ENCODE measurements around the gene PATJ.
"Not testable (repeated sequence)": the region's sequence is repeated elsewhere in the genome, so short reads cannot be mapped to it uniquely, and the experiment has no call there.

Gene PATJ, protein sequence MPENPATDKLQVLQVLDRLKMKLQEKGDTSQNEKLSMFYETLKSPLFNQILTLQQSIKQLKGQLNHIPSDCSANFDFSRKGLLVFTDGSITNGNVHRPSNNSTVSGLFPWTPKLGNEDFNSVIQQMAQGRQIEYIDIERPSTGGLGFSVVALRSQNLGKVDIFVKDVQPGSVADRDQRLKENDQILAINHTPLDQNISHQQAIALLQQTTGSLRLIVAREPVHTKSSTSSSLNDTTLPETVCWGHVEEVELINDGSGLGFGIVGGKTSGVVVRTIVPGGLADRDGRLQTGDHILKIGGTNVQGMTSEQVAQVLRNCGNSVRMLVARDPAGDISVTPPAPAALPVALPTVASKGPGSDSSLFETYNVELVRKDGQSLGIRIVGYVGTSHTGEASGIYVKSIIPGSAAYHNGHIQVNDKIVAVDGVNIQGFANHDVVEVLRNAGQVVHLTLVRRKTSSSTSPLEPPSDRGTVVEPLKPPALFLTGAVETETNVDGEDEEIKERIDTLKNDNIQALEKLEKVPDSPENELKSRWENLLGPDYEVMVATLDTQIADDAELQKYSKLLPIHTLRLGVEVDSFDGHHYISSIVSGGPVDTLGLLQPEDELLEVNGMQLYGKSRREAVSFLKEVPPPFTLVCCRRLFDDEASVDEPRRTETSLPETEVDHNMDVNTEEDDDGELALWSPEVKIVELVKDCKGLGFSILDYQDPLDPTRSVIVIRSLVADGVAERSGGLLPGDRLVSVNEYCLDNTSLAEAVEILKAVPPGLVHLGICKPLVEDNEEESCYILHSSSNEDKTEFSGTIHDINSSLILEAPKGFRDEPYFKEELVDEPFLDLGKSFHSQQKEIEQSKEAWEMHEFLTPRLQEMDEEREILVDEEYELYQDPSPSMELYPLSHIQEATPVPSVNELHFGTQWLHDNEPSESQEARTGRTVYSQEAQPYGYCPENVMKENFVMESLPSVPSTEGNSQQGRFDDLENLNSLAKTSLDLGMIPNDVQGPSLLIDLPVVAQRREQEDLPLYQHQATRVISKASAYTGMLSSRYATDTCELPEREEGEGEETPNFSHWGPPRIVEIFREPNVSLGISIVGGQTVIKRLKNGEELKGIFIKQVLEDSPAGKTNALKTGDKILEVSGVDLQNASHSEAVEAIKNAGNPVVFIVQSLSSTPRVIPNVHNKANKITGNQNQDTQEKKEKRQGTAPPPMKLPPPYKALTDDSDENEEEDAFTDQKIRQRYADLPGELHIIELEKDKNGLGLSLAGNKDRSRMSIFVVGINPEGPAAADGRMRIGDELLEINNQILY (N-terminal part only)

DNA sequence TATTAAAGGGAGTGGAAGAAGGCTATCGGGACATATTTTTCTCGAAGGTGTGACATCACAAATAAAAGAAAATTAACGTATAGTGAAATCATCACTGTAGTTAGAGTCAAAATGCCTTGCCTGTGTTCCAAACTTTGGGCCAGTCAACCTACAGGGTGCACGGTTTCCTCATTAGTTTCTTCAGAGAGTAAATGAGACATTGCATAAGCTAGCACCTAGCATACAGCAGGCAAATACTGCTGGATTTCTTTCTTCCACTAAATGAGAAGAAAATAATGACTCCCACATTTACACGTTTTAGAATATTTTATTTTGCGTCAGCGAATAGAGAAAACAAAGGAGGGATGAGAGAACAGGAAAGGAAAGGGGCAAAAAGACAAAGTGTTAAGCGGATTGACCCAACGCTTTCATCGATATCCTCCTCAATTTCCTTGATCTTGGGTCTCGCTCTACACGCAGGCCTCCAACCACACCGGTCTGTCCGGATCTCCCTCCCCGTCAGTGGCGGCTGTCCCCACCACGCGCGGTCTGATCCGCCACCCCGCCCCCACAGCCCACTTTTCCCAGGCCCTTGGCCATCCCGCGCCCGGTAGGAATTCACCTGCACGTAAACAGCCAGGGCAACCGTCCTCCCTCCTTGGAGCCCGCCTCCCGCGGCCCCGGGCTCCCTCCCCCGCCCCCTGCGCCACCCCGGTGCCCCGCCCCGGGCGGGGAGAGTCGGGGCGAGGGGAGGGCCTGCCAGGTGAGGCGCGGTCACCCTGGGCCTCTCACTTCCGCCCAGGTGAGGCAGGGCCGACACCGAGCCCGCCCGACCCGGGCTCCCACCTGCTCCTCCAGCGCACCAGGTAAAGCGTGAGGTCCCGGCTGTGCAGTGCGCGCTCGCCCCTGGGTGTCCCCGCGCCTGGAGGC is at the start of gene PATJ:
Gene PATJ (plus strand): TSS at position 770 of the 909 bp plus-strand sequence. CDS start 20,413 bp downstream, outside the sequence.
- DNase-seq = peak; percentile 54

DNA sequence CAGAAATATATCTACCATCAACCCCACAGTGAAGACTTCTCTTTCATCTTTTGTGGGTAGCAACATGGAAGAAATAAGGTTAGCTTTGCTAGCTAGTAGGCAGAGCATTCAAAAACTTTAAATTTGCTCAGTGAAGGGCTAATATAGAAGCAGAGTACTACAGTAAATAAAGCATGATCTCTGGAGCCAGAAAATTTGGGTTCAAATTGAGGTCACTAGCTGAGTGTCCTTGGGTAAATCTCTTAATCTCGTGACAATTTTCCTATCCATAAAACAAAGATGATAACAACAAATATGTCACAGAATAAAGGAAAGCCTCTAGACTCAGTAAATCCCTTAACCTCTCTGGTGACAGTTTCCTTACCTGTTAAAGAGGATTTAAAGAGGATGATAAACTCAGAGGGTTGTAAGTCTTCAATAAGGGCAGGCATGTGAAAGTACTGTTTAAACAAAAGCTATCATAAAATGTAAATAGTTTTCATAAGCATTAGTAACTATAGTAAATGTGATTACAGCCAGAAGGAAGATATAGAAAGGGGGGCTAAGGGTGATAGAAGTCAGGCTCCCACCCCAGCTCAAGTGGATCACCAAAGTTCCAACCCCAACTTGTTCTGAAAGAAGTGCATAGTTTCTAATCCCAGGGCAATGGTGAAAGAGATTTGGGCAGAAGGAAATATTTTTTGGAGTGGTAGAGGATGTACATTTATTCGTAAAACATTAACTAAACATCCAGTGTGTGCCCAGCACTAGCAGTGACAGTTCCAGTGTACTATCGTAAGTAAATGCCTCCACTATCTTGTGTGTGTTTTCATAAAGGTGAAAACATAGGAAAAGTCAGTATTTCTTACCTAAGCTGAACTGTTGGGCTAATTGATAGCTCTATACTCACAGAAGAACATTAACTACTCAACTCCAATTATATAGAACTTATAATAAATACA is 42.1 kb upstream of the PATJ start:
- peak; percentile 27 for DNase-seq

DNA sequence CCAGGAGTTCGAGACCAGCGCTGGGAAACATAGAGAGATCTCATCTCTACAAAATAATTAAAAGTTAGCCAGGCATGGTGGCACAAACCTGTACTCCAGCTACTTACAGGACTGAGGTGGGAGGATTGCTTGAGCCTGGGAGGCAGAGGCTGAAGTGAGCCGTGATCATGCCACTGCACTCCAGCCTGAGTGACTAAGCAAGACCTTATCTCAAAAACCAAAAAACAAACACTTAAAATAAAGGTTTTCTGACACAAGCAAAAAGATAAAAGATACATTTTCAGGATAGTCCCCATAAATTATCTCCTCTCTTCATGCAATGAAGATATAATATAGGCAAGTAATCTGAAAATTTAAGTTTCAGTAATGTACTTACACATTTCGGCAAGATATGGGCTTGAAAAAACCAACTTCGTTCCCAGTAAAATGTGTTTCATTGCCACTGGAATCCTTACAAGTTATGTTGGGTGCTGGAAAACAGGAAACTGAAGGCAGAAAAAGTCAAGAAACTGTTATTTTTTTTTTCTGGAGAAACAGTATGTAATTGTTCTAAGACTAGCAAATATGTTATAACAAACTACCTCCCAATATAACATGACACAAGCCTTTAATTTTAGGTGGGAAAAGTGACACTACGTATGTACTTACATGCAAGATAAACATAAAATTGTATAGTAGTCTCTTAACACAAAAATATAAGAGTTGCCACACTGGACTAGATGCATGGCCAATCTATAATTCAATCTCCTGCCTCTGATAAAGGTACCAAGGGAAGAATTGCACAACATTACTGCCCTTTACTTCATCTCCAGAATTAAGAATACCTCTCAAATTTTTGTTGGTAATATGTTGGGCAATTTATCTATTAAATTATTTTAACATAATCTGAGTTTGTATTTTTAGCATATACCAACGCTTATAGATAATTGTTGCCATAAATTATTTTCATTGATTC is 33.0 kb upstream of the PATJ start:
- no peak for DNase-seq

DNA sequence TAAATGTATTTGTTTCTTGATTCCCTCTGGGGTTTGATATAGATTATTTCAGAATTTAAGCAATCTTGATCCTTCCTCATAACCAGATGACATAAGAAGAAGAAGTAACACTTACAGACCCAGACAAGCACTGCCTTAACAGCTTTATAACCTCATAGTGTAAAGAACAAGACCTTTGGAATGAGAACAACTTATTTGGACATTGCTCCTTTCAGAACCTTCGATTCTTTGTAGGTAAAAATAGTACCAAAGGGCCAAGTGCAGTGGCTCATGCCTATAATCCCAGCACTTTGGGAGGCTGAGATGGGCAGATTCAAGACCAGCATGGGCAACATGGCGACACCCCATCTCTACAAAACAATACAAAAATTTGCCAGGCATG is 32.4 kb upstream of the PATJ start:
- DNase-seq = no peak

DNA sequence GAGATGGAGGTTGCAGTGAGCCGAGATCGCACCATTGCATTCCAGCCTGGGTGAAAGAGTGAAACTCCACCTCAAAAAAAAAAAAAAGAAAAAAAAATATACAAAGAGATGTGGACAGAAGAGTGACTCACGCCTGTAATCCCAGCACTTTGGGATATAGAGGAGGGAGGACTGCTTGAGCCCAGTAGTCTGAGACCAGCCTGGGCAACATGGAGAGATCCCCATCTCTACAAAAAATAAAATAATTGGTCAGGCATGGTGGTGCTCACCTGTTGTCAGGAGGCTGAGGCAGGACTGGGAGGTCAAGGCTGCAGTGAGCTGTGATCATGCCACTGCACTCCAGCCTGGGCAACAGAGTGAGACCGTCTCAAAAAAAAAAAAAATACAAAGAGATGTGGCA is 31.0 kb upstream of the PATJ start:
- DNase-seq = not testable (repeated sequence)

DNA sequence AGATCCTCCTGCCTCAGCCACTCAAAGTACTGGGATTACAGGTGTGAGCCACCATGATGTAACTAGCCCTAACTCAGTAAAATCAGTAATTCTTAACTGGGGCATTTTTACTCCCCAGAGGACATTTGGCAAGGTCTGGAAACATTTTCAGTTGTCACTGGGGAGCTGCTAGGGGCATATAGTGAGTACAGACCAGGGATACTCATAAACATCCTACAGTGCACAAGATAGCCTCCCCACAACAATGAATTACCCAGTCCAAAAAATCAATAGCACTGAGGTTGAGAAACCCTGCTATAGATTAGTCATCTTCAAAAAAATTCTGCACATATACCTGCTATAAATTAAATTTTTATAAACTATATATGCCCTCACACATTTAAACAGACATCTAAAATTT is 30.3 kb upstream of the PATJ start:
- no peak for DNase-seq

DNA sequence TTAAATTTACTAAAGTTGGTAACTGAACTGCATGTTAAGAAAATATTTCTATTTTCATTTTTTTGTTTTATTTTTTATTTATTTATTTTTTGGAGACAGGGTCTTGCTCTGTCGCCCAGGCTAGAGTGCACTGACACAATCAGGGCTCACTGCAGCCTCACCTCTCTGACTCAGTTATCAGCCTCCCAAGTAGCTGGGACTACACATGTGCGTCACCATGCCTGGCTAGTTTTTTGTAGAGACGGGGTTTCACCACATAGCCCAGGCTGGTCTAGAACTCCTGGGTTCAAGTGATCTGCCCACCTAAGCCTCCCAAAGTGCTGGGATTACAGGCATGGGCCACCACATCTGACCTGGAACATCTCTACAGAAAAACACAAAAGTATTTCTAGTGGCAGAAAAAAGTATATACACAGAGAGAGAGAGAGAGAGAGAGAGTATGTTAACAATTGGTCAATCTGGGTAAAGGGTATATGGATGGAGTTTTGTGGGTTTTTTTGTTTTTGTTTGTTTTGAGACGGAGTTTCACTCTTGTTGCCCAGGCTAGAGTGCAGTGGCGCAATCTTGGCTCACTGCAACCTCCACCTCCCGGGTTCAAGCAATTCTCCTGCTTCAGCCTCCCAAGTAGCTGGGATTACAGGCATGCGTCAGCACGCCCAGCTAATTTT is 23.1 kb upstream of the PATJ start:
- DNase-seq = not testable (repeated sequence)

DNA sequence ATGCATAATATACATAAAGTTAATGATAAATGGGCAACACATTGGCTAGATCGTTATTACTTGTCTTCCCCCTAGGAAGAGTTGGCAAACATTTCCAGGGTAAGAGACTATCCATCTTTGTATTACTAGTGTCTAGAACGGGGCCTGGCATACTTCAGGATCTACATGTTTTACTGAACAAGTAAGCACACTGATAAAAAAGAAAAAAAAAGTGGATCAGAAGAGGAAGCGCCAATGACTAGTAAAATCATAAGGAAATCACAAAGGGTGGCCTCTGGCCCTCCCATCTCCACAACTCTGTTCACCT is 17.8 kb upstream of the PATJ start:
- DNase-seq = no peak

DNA sequence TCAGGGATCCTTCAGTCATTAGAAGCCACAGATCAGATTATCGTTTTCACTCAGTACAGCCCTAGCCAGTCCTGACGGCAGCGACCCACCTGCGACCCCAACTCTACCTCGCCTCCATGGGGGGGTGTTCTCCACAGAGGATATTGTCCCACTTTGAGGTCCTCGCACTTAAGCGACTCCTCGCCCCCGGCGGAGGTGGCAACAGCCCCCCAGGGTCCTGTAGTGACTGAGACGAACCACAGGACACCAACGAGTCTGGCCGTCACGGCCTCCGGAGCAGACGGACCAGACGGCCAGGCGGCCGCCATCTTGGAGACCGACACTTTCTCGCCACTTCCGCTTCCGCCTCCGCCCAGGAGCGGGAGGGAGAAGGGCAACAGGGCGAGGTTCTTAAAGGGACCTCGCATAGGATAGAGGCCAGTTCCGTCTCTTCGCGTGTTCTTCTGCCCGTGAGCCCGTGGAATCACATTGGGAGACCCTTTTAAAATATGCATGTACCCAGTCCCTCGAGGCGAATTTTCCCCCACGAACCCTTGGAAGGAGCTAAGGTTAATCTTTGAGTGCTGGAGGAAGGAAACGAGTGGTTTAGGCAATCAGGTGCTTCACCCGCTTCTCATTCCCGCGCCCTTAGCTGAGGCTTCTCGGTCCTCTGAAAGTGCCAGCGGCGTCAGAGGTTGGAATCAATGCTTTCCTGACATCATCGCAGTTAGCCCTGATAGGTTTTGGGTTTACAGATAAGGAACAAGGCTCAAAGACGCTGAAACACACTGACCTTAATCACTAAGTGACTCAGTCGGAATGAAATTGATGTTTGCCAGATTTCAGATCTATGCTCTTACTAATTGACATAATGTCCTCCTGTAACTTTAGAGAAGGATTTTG is 17.2 kb upstream of the PATJ start, which contains the start of gene TM2D1:
Gene TM2D1 (minus strand): TSS at position 329 of the 882 bp plus-strand sequence. CDS start 21 bp downstream, at position 308.
- DNase-seq = peak; percentile 97

DNA sequence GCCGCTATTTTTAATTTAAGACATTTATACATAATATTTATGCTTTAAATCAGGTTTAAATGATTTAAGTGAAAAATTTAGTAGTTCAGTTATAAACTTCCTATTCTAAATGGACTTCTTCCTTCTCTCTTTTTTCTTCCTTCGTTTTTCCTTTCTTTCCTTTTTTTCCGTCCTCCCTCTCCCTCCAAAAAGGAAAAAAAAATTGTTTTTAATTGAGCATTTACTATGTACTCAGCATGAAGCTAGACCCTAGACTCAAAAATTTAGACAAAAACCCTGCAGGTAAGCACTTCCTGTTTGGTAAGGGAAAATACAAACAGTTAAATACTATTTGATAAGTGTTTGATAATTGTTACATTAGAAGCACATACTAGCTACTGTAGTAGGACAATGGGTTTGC is 14.7 kb upstream of the PATJ start:
- no peak for DNase-seq

DNA sequence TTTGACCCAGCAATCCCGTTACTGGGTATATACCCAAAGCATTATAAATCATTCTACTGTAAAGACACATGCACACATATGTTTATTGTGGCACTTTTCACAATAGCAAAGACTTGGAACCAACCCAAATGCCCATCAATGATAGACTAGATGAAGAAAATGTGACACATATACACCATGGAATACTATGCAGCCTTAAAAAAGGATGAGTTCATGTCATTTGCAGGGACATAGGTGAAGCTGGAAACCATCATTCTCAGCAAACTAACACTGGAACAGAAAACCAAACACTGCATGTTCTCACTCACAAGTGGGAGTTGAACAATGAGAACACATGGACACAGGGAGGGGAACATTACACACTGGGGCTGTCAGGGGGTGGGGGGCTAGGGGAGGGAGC is 11.6 kb upstream of the PATJ start:
- not testable (repeated sequence) for DNase-seq

DNA sequence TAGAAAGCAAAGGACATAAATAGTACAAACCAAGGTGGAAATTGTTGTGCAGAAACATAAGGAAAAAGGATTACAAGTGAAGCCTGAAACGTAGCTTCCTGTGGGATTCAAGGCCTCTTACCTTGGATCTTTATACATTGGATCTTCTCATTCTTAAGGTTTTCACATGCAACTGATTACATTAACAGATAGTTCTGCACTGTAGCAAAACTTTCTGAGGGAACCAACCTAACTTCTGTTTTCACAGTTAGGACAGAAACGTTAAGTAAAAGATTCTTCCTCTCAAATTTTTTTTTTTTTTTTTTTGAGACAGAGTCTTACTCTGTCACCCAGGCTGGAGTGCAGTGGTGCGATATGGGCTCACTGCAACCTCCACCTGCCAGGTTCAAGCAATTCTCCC is 9.6 kb upstream of the PATJ start:
- DNase-seq = peak; percentile 49

DNA sequence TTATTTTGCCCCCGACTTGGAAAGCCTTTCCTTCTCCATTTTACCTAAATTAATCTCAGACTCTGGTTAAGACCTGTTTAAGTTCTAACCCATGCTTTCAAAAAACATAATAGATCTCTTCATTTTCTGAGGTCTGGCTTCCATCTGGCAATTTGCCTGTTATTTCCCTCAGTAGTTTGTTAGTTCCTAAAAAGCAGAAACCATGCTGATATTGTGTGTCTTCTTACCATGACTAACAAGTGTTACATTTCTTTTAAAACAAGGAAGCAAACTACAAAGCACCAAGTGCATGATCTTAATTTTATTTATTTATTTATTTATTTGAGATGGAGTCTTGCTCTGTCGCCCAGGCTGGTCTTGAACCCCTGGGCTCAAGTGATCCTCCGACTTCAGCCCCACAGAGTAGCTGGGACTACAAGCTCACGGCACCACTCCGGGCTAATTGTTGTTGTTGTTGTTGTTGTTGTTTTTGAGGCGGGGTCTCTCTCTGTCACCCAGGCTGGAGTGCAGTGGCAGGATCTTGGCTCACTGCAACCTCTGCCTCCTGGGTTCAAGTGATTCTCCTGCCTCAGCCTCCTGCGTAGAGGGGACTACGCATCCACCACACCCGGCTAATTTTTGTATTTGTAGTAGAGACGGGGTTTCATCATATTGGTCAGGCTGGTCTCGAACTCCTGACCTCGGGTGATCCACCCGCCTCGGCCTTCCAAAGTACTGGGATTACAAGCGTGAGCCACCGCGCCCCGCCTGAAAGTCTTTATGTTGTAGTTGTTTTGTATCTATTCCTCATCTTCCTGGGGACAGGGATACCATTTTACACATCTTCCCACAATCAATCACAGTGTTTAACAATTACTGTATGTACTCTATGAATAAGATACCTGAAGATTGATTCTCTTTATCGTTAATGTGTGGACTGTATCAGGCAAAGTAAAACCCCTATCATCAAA is 1.3 kb upstream of the PATJ start:
- DNase-seq = no peak

DNA sequence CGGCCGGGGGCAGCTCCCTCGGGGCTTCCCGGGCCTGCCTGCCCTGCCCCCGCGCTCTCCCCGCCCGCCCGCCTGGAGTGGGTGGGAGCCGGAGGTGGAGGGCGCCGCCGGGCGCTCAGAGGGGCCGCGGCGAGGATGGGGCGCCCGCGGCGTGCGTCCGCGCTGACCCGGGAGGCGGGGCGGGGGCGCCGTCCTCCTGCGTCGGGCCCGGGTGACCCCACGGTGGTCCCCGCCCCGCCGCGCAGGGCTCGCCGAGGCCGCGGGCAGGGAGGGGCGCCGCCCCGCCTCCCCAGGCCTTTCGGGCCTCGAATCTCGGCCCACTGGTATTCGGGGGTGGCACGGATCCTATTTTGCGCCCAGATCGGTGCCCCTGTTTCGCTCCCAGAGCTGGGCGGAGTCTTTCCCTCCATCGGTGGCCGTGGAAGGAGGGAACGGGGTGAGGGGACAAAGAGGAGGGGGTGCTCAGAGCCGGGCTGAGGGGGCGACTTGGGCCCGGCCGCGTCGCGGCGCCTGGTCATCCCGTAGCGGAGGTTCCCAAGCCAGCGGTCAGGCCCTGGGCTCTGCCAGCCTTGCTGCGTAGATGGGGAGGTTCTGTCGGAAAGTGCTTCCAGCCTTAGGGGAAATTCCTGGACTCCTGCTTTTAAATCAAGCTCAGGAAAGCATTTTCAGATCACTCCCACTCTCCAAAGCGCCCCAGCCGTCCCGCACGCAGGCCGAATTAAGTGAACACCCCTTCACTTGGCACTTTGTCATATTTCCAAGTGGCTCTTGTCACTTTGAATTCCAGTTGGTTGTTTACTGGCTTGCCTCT is 545 bp downstream of the PATJ start:
- DNase-seq = peak; percentile 54

DNA sequence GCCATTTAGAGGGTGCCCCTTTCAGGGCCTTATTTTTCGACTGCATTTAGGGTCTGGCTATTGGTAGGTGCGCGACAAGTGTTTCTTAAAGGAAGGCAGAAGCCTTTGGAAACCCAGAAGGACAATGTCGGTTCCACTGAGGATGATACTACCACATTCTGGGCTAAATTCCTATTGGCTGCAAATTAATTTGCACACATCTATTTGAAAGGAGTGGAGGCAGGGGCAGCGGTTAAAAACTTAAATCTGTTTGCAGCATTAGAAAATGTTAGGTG is 1.1 kb downstream of the PATJ start:
- DNase-seq = no peak
